Heart right ventricle (tissue), 16 donors: ENCODE data around the gene TMEM164. TPM values are rescaled to one million over a fixed set of nuclear protein-coding genes. Genes with fewer than 3 reads are reported as not detected.

ENCODE experiments used
- ATAC-seq, 8 donors: fragments of 200-7000 bp; cut with Tn5 transposase; one replicate each; pipeline ENCODE4 v1.9.1; 2020; ENCODE audit warnings: mild to moderate bottlenecking in 8 of 8, moderate library complexity in 8 of 8, moderate number of reproducible peaks in 1 of 8
- DNase-seq, 2 donors: peaks; one replicate each; pipeline ENCODE4 v3.0.0-alpha.2; 2020
- H3K27ac ChIP-seq, 10 donors: fragments of 200-600 bp; sonication (generic) in 2 of 10; one replicate each; pipeline versions ENCODE4 v1.5.0 to v1.8.0; 2020 to 2022; ENCODE audit warnings: mild to moderate bottlenecking in 3 of 10
- H3K27me3 ChIP-seq, 7 donors: fragments of 200-600 bp; one replicate each; pipeline ENCODE4 v1.8.0; 2021 to 2022; ENCODE audit warnings: mild to moderate bottlenecking in 2 of 7
- H3K36me3 ChIP-seq, 9 donors: fragments of 200-600 bp; sonication (generic) in 1 of 9; one replicate each; pipeline versions ENCODE4 v1.5.0 to v1.8.0; 2020 to 2022; ENCODE audit warnings: mild to moderate bottlenecking in 2 of 9
- H3K4me1 ChIP-seq, 9 donors: fragments of 200-600 bp; sonication (generic) in 1 of 9; one replicate each; pipeline versions ENCODE4 v1.5.0 to v1.8.0; 2020 to 2022; ENCODE audit warnings: mild to moderate bottlenecking in 4 of 9
- H3K4me3 ChIP-seq, 10 donors: fragments of 200-600 bp; sonication (generic) in 2 of 10; one replicate each; pipeline versions ENCODE4 v1.5.0 to v1.8.0; 2020 to 2022; ENCODE audit warnings: mild to moderate bottlenecking in 7 of 10, moderate library complexity in 2 of 10
- H3K9me3 ChIP-seq, 11 donors: fragments of 200-600 bp in 10 of 11; sonication (generic) in 2 of 11; one replicate each; pipeline versions ENCODE4 v1.5.0 to v1.8.0; 2013 to 2022; ENCODE audit warnings: mild to moderate bottlenecking in 2 of 11, control low read depth in 1 of 11, moderate library complexity in 1 of 11
- CTCF ChIP-seq, 9 donors: fragments of 200-600 bp; sonication (generic) in 2 of 9; IDR thresholded peaks; one replicate each; pipeline versions ENCODE4 v1.5.0 to v1.8.0; 2021 to 2022; ENCODE audit warnings: antibody characterized with exemption in 9 of 9, mild to moderate bottlenecking in 5 of 9, moderate library complexity in 1 of 9
- WGBS, 2 donors: extraction: QIAGEN DNeasy Blood & Tissue Kit; methylation state at CpG; one replicate each; pipeline ENCODE4 v1.1.7; 2013; ENCODE audit warnings: inconsistent platforms in 1 of 2; 5-methylcytosine and 5-hydroxymethylcytosine counted together
- intact Hi-C, 10 donors: fragments of 100-400 bp; cut with DNase I; formaldehyde crosslinking; loops; one replicate each; pipeline versions ENCODE4 v1.11.1 to v1.14.2; 2022
- polyA plus RNA-seq, 2 donors: library from polyadenylated mRNA; stranded (reverse); fragments of 200-250 nt; gene quantifications; one replicate each; pipeline ENCODE4 v1.2.3, GENCODE V29; 2013
- total RNA-seq, 10 donors: library from RNA; stranded (reverse); fragmentation: NEBNext Ultra II Directional in 3 of 10; extraction: Animal tissue kit (Norgen Biotek cat#: 25700) in 3 of 10; gene quantifications; one replicate each; pipeline versions ENCODE4 v1.2.1 to v1.2.4, GENCODE V29; 2021 to 2023
- donor health status: Arrhythmogenic right ventricular cardiomyopathy.
- donor health status: ischemic (EF 13 %, LVEDD 7.1; RV severe dilation, severe dysfunction).
- donor health status: healthy with polysubstance abuse.
- donor health status: DM: no; HTN: yes; CAD: no.
- donor health status: DM: no; HTN: no; CAD: no.
- donor health status: ischemic (EF 25% LVEDD 6.9; RV normal size, moderate dysfunction).
- donor health status: ischemic (EF 25% LVEDD 5.7; RV mildly dilated, moderate dysfunction).
- donor health status: healthy.
- donor health status: DM: yes; HTN: yes; CAD: no.
- donor health status: Ischemic cardiomyopathy.
- donor health status: ischemic (EF 35%, LVEDD 5.7; RV mildly dilated, moderate dysfunction).
- donor health status: nonischemic (EF 11% LVEDD 7.7; RV severe dilation, severe dysfunction).
- donor health status: DM: yes; HTN: yes; CAD: no.
- donor health status: PGD.
- donor health status: ischemic (EF 29% LVEDD 5.4; RV normal size, mild dysfunction).
- donor health status: nonischemic (EF 23%, LVEDD 6.1; RV moderate dilation, normal function).

TMEM164 gene
- total and polyA plus RNA-seq, 12 donors, result 9.7 to 60.6 (median 48.1) TPM

GRCh38 chrX:110053453-110053852 lies 50.5 kb downstream of the TMEM164 start:
- H3K4me3 ChIP-seq, result no peak overlapping the region
- DNase-seq (no peak), ATAC-seq (no peak)
- H3K36me3 ChIP-seq, result peaks cover 0 to 9% (median 0%) of the 10 kb centered on the region in 9 donors
- intact Hi-C loops, result no loop called here
- TF ChIP-seq CTCF (IDR thresholded peaks at IDR 0.05), result no peak
- WGBS, 2 donors, result 87 to 90% methylated on average over 1 of the region's 1 CpG
- H3K9me3 ChIP-seq, result no peaks in the 10 kb centered on the region
- H3K27ac ChIP-seq, result no peak overlapping the region
- peaks cover 0 to 19% (median 0%) of the 10 kb centered on the region in 7 donors for H3K27me3 ChIP-seq
- no peaks in the 10 kb centered on the region for H3K4me1 ChIP-seq

DNA sequence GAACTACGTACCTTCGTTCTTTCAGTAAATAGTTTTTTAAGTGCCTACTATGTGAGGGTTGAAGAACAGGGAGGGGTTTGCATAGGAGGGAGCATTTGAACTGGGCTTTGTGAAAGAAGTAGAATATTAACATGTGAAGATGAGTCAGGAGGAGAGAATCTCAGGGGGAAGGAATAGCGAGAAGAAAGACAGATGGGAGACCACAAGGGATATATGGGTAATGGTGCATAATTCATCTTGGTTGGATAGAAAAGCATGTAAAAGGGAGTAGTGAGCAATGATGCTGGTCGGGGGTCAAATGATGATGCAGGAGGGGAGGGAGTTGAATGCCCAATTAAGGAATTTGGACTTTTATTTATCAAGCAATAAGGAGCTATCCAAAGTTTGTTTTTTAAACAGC lies 52.7 kb downstream of the TMEM164 start:
- Histone ChIP-seq H3K4me1 (peaks cover 0 to 4% (median 0%) of the 10 kb centered on the region in 9 donors), H3K9me3 (peaks cover 0 to 4% (median 0%) of the 10 kb centered on the region in 11 donors), H3K27me3 (peaks cover 0 to 18% (median 0%) of the 10 kb centered on the region in 7 donors), H3K27ac (no peak overlapping the region), H3K36me3 (peaks cover 0 to 9% (median 0%) of the 10 kb centered on the region in 9 donors), H3K4me3 (no peak overlapping the region)
- WGBS, 2 donors, result 96 to 99% methylated on average over 4 of the region's 4 CpGs
- no peak for TF ChIP-seq CTCF (IDR thresholded peaks at IDR 0.05)
- DNase-seq (no peak), ATAC-seq (no peak)
- intact Hi-C loops, result no loop called here

GRCh38 chrX:110056419-110056818 lies 53.5 kb downstream of the TMEM164 start:
- H3K9me3 ChIP-seq, result peaks cover 0 to 4% (median 0%) of the 10 kb centered on the region in 11 donors
- intact Hi-C loops, result no loop called here
- no peak for ATAC-seq
- no peak overlapping the region for H3K4me3 ChIP-seq
- no peak overlapping the region for H3K27ac ChIP-seq
- H3K4me1 ChIP-seq, result peaks cover 0 to 9% (median 3%) of the 10 kb centered on the region in 9 donors
- peaks cover 0 to 13% (median 0%) of the 10 kb centered on the region in 7 donors for H3K27me3 ChIP-seq
- no peak for DNase-seq
- WGBS, 2 donors, result 61 to 79% methylated on average over 1 of the region's 1 CpG
- TF ChIP-seq CTCF (IDR thresholded peaks at IDR 0.05), result no peak
- H3K36me3 ChIP-seq, result peaks cover 0 to 9% (median 0%) of the 10 kb centered on the region in 9 donors

GRCh38 chrX:110059410-110059809 lies 56.5 kb downstream of the TMEM164 start:
- DNase-seq (no peak), ATAC-seq (peak in 3 of 8 donors; percentile 59 to 70 (median 70))
- Histone ChIP-seq H3K4me1 (peaks cover 0 to 12% (median 4%) of the 10 kb centered on the region in 9 donors), H3K9me3 (peaks cover 0 to 4% (median 0%) of the 10 kb centered on the region in 11 donors), H3K36me3 (peaks cover 0 to 5% (median 0%) of the 10 kb centered on the region in 9 donors), H3K4me3 (no peak overlapping the region), H3K27ac (peak overlapping the region in 6 of 10 donors; percentile 22 to 61 (median 50)), H3K27me3 (peaks cover 0 to 13% (median 0%) of the 10 kb centered on the region in 7 donors)
- intact Hi-C loops, result no loop called here
- 56 to 73% methylated on average over 3 of the region's 3 CpGs for WGBS, 2 donors
- TF ChIP-seq CTCF (IDR thresholded peaks at IDR 0.05), result no peak
